ENCODE results near the gene RERE.

The RERE gene

DNA sequence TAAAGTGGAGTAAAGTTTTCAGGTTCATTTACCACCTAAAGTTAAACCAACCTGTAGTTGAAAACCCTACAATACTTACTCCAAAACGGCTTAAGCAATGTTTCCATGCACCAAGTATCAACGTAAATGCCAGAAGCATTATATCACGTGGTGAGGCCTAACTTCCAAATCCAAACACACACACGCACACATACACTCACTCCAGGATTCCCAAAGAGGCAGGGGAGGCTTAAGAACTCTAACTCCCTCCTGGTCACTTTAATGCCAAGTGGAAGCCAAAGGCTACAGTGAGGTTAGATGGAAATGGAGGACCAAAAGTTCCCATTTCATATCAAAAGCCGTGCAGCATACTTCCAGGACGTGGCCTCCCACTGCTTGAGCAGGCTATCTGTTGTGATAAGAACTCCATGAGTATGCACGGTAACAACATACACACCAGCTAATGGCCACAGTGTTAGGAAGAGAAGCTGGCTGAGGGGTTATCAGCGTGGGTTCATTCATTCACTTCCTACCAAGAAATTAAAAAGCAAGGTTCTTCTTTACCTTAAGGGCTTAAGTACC, 275.4 kb downstream of the RERE start:
- DNase-seq (ENCODE audit: low spot score): no peak

DNA sequence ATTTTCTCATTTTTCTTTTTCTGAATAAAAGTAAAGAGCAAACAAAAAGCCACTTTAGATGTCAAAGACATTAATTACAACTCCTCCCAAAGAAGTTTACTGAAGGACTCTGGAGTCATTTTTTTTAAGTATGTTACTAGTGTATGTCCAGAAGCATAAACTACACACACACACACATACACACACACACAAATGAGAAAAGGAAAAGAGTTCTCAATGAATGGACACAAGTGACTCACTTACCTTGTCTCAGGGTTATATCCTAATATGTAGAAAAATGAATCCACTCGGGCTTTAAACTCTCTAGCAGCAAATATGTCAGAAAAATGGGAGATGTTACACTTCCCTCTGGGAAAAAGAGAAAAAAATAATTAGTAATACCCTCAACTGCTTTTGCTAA, 276.5 kb downstream of the RERE start:
- DNase-seq (ENCODE audit: low spot score): no peak

DNA sequence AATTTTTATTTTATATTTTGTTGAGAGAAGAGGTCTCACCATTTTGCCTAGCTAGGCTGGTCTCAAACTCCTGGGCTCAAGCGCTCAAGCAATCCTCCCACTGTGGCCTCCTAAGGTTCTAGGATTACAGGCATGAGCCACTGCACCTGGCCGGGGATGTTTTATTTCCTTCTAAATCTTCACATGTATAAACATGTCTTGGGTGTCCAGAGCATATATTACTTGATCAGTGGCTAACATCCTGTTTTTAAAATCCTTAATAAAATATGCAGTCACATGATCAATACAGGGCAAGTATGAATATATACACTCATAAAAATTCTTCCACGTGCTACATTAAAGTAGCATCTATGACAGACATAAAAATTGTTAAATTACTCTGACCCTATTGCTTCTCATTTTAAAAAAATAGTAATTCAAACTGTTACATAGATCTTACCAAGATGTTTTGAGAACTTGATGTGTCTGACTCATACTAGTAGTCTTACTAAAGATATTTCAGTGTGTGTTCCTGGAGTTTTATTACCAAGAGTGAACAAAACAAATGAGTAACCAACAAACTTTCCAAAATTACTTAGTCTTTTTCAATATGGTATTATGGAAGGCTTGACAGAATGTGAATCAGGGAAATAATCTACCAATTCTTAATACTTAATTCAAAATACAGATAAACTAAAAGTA, 277.0 kb downstream of the RERE start:
- DNase-seq (ENCODE audit: low spot score): no peak

DNA sequence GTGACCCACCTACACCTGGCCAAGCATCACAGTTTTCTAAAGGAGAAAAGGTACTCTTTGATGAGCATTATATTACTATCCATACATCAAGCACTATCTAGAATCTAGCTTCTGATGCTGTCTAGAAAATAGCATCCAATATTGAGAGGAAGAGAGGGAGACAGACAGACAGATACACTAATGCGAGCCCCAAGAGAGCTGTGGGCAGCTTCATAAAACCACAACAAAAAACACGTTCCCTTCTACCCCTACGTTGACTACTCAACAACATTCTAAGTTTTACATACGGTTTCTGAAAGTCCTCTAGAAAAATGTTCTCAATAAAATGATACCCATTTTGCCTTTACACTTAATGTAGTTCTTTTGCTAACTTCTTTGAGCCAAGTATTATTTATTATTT, 277.8 kb downstream of the RERE start:
- no peak for DNase-seq (ENCODE audit: low spot score)

DNA sequence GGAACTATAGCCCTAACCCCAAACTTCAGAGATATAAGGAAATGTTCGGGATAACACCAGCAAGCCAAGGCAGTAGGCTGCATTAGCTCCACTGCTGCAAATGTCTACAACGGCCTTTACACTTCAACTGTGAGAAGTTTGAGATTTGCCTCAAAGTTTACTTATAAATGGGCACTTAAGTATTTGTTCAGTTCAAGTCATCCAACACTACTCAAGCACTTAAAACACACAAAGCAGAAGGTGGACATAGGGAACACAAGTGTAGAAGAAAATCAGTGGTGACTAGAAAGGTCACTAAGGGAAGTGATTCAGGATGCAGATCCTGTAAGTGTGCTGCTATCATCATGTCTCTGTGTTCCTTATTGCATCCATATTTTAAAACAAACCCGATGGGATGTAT, 278.9 kb downstream of the RERE start:
- DNase-seq (ENCODE audit: low spot score): no peak

DNA sequence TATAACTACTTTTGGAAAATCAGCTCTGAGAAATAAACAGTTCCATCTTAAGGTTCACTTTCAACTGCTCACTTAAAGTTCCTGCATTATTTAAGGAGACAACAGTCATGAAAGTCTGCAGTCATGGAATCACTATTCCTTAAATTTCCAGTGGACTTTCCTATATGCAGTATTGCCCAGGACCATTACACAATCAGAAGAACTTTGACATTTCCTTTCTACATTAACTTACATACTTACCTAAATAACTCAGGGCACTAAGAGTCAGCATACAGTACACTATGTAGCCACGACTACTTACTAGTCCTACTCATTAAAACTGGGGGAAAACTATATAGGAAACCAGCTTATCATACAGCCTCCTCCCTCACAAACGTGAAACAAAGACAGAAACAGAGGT, 279.4 kb downstream of the RERE start:
- no peak for DNase-seq (ENCODE audit: low spot score)

DNA sequence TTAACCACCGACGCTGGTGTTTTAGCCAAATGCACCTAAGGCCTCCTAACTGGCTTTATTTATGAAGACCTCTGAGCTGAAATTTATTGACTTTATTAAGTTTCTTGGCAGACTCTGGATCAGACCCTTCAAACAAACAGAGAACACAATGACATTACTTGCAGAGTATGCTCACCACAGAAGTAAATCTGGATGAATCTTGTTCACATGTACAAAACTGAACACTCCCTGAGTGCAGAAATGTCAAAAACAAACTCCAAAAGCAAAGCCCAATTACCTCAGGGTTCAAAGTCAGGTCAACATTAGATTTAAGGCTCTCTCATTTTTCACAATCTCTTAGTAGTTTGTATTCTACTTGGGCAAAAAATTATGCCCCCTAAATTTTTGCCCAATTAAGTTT, 280.9 kb downstream of the RERE start:
- no peak for DNase-seq (ENCODE audit: low spot score)

DNA sequence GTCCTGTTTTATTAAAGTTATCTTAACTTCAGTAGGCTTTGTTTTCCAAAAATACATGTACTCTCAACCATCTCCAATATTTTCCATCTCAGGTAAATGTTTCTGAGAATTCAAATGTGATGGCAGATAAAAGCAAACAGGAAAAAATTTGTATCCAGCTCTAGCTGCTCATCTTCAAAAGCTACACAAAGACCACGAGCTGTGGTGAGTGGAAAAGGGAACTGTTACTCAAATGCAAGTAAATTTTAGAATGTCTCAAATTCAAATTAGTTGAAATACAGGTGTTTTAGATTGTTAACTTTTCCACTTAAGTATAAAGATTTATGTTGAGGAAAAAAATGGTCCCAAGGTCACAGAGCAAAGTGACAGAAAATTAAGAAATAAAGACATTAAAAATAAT, 283.5 kb downstream of the RERE start:
- peak; percentile 12 for DNase-seq (ENCODE audit: low spot score)

DNA sequence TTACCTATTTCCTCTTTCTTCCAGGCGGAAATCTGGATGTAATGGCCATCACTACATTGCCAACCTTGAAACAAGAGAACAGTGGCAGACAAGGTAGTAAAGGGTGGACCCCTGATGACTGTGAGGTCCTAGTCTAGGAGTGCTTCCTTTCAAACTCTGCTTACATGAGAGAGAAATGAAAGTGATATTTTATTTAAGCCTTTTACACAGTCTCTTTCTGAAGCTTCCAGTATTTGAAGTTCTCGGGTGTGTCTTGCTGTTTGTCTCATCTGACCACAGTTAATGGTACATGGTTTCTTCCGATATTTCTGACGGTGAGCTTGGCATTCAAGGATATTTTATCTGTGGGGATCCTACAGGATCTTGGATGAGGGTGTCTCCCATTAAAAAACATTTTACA, 284.3 kb downstream of the RERE start:
- DNase-seq (ENCODE audit: low spot score): peak; percentile 19

DNA sequence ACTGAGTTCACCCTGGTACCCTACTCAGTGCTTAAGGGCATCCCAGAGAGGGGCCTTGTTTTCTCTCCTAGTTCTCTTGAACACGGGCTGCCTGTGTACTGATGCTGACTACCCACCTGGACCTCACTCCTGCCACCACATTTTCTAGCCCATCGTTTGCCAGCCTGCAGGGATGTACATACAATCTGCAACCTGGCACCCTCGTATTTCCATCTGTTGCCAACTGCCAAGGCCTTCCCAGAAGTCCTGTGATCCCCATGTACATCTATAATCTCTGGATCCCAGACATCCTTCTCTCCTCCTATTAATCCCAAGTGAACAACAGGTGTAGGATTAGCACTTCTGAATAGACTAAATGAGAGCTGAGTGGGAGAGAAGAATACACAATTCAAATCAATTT, 287.5 kb downstream of the RERE start:
- DNase-seq (ENCODE audit: low spot score): no peak

DNA sequence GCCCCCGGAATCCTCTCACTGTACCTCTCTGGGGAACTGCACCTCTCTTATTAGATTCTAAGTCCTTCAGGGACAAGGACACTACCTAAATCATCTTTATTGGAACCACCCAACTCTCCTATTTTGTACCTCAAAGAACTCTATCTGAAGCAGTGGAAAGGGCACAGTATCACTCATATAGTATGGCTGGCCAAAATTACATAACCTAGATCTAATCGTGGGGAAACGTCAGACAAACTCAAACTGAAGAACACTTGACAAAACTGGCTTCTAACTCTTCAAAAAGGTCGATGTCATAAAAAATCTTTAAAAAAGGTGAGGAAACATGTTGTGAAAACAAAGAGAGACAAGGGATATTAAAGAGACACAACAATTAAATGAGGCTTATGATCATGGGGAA, 289.5 kb downstream of the RERE start:
- DNase-seq (ENCODE audit: low spot score): no peak

DNA sequence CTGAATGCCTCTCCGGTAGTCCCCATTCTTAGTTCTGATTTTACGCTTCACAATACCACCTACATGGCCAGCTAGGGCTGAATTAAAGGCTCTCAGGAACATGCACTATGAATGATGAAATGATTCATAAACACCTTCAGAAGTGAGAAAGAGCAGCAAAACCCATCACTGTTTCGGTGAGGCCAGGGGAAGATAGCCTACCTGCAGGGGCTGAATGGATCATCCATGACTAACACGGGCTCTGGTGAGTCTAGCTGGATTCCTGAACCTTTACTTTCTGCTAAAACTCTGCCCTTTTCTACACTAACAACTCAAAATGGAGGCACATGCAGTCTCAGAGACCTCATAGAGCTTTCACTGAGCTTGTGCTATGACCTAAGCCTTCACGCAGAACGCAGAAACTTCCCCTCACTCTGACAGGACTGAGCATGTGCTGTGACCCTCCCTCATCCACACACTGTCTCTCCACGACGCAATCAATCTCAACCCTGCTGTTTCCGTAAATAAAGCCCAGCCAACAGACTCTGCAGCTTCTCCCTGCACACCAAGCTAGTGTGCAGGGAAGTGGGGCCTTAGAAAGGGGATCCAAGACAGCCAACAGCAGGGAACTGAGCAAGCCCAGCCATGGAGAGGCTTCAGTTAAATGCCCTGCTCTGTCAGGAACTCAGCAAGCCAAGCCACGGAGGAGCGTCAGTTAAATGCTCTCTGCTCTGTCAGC, 291.7 kb downstream of the RERE start:
- peak; percentile 21 for DNase-seq (ENCODE audit: low spot score)

DNA sequence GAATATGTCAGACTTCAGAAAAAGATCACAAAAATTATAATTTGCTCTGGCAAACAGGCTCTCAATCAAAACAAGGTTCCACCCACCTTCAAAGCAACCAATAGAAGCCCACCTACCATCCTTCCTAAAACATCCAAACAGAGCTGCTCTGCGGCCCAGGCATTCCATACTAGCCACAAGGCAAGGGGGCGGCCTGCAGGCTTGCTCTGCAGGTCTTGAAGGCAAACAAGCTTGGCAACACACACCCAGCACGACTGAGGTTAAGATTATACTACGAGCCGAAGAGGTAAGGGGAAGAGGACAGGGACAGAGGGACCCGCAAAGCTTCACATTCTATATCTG, 292.3 kb downstream of the RERE start:
- no peak for DNase-seq (ENCODE audit: low spot score)

DNA sequence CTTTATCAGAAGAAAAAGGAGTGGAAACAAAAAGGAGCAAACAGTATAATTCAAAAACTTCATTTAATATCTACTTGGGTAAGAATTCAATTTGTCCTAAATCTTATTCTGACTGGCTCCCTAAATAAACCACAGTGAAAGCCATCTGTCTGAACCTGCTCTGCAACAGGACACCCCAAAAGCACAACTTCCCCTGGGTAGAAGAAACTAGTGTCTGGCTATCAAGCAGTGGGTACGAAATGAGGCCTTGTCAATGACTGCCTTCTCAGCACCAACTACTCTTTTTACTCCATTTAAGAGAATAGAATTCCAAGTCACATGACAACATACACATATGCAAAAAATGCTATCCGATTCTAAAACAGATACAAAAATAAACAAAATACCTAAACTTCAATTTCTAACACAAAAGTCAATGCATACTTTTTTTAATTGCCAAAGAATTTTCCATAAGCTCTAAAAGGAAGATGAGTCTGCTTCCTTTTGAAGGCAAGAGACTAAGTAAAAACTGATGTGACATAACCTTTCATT, 292.7 kb downstream of the RERE start:
- no peak for DNase-seq (ENCODE audit: low spot score)

DNA sequence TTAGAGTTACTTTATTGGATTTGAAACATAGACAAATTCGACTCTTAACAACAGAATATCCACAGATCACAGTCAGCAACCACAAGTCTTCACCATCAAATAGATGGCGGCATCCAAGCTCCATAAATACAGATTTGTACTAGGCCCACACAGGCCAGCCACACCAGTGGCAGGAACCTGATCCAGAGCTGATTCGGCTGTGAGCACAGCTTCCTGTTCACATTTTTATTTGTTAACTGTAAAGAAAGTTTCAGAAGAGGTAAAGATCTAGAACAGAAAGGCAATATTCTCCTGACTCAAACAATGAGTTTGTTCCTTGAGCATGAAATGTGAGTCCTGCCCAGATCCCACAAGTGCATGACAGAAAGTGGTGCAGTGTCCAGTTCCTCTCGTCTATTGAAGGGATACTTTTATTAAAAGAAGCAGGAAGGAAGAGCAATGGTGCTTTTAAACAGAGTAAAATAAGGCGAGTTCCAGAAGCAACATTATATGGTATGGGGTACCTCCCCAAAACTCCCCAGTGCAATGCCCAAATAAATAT, 293.7 kb downstream of the RERE start:
- DNase-seq (ENCODE audit: low spot score): no peak

DNA sequence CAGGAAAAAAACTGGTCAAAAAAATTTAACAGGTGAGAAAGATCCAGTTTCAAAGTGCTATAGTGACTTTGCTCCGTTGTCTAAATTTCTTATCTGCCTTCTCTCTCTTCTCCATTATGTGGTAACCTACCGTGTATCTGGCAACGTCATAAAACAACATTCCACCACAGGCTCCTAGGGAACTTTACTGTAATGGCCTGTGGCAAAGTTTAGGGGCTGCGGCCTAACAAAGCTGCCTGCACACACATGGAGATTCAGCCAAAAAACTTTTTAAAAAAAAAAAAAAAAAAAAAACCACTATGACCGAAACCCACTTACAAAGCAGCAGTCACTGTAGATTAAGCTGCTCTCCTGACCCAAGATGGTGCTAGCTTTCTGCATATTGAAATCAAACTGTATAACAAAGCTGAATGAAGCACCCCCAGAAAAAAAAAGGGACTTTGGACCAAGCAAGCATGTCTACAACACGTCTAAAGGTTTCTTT, 296.9 kb downstream of the RERE start:
- no peak for DNase-seq (ENCODE audit: low spot score)

DNA sequence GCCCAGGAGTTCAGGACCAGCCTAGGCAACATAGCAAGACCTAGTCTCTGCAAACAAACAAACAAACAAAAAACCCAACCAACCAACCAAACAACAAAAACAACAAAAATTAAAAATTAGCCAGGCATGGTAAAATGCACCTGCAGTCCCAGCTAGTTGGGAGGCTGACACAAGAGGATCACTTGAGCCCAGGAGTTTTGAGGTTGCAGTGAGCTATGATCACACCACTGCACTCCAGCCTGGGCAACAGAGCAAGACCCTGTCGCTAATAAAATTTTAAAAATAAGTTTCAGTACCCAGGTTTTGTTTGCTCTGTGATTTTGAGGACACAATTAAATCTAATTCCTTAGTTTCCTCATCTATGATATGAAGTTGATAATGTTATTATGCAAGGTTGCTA, 298.3 kb downstream of the RERE start:
- no peak for DNase-seq (ENCODE audit: low spot score)

DNA sequence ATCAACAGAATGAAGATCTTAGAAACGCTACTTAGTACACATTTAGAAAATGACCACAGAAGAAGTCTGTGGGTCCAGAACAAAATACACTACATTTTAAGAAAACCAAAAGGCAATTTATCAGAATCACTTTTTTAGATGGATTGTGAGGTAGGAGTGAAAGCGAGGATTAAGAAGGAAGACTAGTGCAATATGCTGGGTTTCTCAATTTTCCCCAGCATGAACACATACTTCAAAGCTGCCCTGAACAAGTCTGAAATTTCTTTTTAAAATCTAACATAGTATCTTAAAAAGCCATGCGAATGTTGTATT, 299.0 kb downstream of the RERE start:
- no peak for DNase-seq (ENCODE audit: low spot score)

DNA sequence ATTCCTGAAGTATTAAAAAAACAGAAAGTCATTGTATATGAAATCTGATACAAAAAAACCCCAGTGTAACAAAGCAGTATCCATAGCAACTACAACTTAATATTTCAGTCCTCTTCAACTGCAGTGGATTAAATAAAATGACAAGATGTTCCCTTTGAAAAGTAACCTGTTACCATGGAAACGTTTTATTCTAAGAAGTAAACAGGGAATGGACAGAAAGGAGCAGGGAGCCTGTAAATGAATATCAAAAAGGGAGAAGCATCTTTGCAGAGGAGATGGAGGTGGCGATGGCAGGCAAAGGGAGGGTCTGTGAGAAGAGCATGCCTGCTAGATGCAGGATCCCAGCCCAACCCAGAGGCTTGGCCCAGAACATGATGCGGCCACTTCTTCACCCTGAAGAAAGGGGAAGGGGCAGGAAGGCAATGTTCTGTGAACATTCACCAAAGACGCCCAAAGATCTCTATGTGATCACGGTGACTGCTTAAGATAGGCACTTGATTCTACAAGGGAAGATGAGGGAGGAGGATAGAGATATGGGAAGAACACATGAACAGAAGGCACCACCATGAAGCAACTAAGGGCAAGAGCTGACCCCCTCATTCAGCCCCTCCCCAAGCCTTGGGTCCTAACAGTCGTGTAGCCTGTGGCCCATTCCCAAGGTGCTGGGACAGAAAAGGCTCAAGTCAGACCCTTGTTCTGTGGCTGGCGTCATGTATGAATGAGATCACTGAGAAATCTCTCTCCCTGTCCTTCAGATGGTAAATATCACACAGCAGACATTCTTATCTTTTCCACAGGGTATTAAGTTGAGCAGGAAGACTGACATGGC, 299.6 kb downstream of the RERE start:
- no peak for DNase-seq (ENCODE audit: low spot score)

DNA sequence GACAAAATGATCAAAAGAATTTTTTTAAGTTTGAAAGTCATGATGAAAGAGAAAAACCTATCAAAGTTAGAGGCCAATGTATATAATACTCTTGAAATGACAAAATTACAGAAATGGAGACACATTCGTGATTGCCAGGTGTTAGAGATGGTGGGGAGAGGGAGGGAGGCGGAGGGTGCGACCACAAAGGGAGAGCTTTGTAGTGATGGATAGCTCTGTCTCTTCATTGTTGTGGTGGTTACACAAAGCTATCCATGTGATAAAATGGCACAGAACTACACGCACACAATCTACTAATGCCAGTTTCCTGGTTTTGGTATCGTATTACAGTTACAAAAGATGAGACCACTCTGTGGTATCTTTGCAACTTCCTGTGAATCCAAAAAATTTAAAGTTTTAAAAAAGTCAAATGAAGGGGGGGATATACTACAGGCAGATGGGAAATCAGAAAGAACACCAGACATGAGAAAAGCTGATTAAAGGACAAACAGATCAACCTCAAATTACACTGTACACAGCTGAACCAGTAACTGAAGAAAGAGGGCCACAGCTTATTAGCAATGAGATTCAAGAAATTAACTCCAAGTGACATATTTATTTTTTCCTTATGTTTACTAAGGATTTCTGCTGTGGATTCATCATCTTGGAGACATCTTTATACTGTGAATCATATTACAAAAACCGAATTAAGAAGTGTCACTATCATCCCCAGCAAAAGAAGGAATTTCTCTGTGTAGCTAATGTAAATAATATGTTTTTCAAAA, 300.5 kb downstream of the RERE start:
- no peak for DNase-seq (ENCODE audit: low spot score)

DNA sequence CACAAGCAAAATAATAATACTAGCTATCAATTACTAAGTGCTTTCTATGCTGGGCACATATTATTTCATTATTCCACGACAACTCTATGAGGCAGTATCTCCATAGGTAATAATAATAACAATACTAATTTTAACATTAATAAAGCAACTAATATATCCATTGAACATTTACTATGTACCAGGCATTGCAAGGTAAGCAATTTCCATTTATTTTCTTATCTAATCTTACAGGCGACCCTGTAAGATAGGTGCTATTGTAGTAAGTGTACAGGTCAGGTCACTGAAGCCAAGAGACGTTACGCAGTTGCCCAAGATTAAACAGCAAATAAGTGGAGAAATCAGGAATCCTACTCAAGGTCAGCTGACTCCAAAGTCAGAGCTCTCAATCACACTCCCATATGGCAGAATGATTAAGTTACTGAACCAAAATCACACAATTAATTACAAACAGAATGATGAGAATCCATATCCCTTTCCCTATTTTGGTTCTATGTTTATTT, 301.1 kb downstream of the RERE start:
- DNase-seq (ENCODE audit: low spot score): no peak

All from germinal center (tissue), 1 donor.